Activated naive CD4-positive, alpha-beta T cell treated with anti-CD3 and anti-CD28 coated beads, Interleukin-2, amount 10 ng/mL, durations not matched to agents 7 days and 5 days (primary cell): ENCODE results near the gene ENDOG.
"Not testable (repeated sequence)": the region's sequence is repeated elsewhere in the genome, so short reads cannot be mapped to it uniquely, and the experiment has no call there.

Experiments used
- CTCF ChIA-PET: fragments of 350-600 bp; sonication (Branson Sonifier 250); formaldehyde crosslinking; loops from one replicate; lab custom pipeline; 2021; ENCODE audit warnings: antibody characterized with exemption; lab: Charles Lee
- DNase-seq: peaks from one replicate; pipeline ENCODE4 v3.0.0-alpha.2; 2020
- H3K27ac Mint-ChIP-seq: one replicate; pipeline ENCODE4 v1.8.0; 2021; ENCODE audit warnings: mild to moderate bottlenecking, moderate library complexity, mixed read lengths
- H3K27me3 Mint-ChIP-seq: one replicate; pipeline ENCODE4 v1.8.0; 2021; ENCODE audit warnings: mild to moderate bottlenecking, mixed read lengths
- H3K36me3 Mint-ChIP-seq: one replicate; pipeline ENCODE4 v1.8.0; 2021; ENCODE audit warnings: mixed read lengths
- H3K4me1 Mint-ChIP-seq: one replicate; pipeline ENCODE4 v1.8.0; 2021; ENCODE audit warnings: mixed read lengths
- H3K4me3 Mint-ChIP-seq: one replicate; pipeline ENCODE4 v1.8.0; 2021; ENCODE audit warnings: mild to moderate bottlenecking, moderate library complexity, mixed read lengths
- H3K9me3 Mint-ChIP-seq: one replicate; pipeline ENCODE4 v1.8.0; 2021; ENCODE audit warnings: mixed read lengths

The ENDOG gene

GRCh38 chr9:128828267-128828666, 10.0 kb downstream of the ENDOG start:
- Mint-ChIP-seq H3K4me1 (peaks cover 28% of the 10 kb centered on the region), H3K36me3 (peaks cover 29% of the 10 kb centered on the region), H3K4me3 (peak overlapping the region; percentile 97), H3K27ac (peak overlapping the region; percentile 90), H3K9me3 (no peaks in the 10 kb centered on the region), H3K27me3 (no peaks in the 10 kb centered on the region)
- DNase-seq, result no peak
- CTCF ChIA-PET, result interaction anchor here (4.7 kb wide), 1 partner anchor 9 kb away, joined by 22 read pairs; the partner anchor contains the start of gene ENDOG

GRCh38 chr9:128828719-128829452, 10.6 kb downstream of the ENDOG start:
- H3K4me3 Mint-ChIP-seq, result peak overlapping the region; percentile 97
- H3K27ac Mint-ChIP-seq, result peak overlapping the region; percentile 90

GRCh38 chr9:128829477-128830251, 11.4 kb downstream of the ENDOG start, which contains the start of gene SPOUT1:
Gene SPOUT1, minus strand, starts transcription at chr9:128829794. Its CDS starts 14 bp downstream, at chr9:128829780.
- H3K27ac Mint-ChIP-seq, result peak within 1 kb of the TSS; percentile 90
- H3K36me3 Mint-ChIP-seq, result peaks cover 29% of the 10 kb centered on the region
- peak within 1 kb of the TSS; percentile 97 for H3K4me3 Mint-ChIP-seq
- no peaks in the 10 kb centered on the region for H3K9me3 Mint-ChIP-seq
- H3K27me3 Mint-ChIP-seq, result no peaks in the 10 kb centered on the region
- peak; percentile 96 for DNase-seq
- H3K4me1 Mint-ChIP-seq, result peaks cover 28% of the 10 kb centered on the region
- CTCF ChIA-PET, result interaction anchor here (0.7 to 4.7 kb wide), 5 partner anchors 9 to 98 kb away, joined by 3 to 22 read pairs (median 3); partner anchors contain the start of gene ENDOG

More at GRCh38 chr9:128828719-128829452, 10.6 kb downstream of the ENDOG start:
- Mint-ChIP-seq H3K27me3 (no peaks in the 10 kb centered on the region), H3K36me3 (peaks cover 31% of the 10 kb centered on the region), H3K4me1 (peaks cover 28% of the 10 kb centered on the region), H3K9me3 (no peaks in the 10 kb centered on the region)
- DNase-seq, result no peak
- CTCF ChIA-PET, result interaction anchor here (1.0 to 4.7 kb wide), 3 partner anchors 10 to 95 kb away, joined by 3 to 22 read pairs (median 3); partner anchors contain the start of gene ENDOG

GRCh38 chr9:128833696-128834095, 15.4 kb downstream of the ENDOG start:
- CTCF ChIA-PET, result no interaction called here
- peak; percentile 1 for DNase-seq
- no peaks in the 10 kb centered on the region for H3K9me3 Mint-ChIP-seq
- no peak overlapping the region for H3K4me3 Mint-ChIP-seq
- no peak overlapping the region for H3K27ac Mint-ChIP-seq
- H3K36me3 Mint-ChIP-seq, result peaks cover 24% of the 10 kb centered on the region
- peaks cover 13% of the 10 kb centered on the region for H3K4me1 Mint-ChIP-seq
- no peaks in the 10 kb centered on the region for H3K27me3 Mint-ChIP-seq

- Mint-ChIP-seq H3K36me3 (peaks cover 21% of the 10 kb centered on the region), H3K27ac (no peak overlapping the region), H3K9me3 (no peaks in the 10 kb centered on the region), H3K4me1 (no peaks in the 10 kb centered on the region), H3K27me3 (no peaks in the 10 kb centered on the region), H3K4me3 (no peak overlapping the region)
- peak; percentile 17 for DNase-seq
- CTCF ChIA-PET, result interaction anchor here (0.7 kb wide), 1 partner anchor 44 kb away, joined by 3 read pairs; no protein-coding TSS in a partner anchor
Observed at GRCh38 chr9:128835246-128836210, 17.2 kb downstream of the ENDOG start.

GRCh38 chr9:128836509-128837145, 18.3 kb downstream of the ENDOG start:
- Mint-ChIP-seq H3K4me1 (no peaks in the 10 kb centered on the region), H3K36me3 (peaks cover 21% of the 10 kb centered on the region), H3K27me3 (no peaks in the 10 kb centered on the region), H3K27ac (no peak overlapping the region), H3K4me3 (no peak overlapping the region), H3K9me3 (no peaks in the 10 kb centered on the region)
- CTCF ChIA-PET, result no interaction called here
- peak; percentile 12 for DNase-seq

GRCh38 chr9:128838338-128838737, 20.0 kb downstream of the ENDOG start:
- no peaks in the 10 kb centered on the region for H3K4me1 Mint-ChIP-seq
- no peak overlapping the region for H3K4me3 Mint-ChIP-seq
- no peak for DNase-seq
- no peaks in the 10 kb centered on the region for H3K27me3 Mint-ChIP-seq
- CTCF ChIA-PET, result interaction anchor here (1.2 kb wide), 1 partner anchor 9 kb away, joined by 3 read pairs; the partner anchor contains the start of gene SPOUT1
- H3K27ac Mint-ChIP-seq, result no peak overlapping the region
- no peaks in the 10 kb centered on the region for H3K9me3 Mint-ChIP-seq
- peaks cover 18% of the 10 kb centered on the region for H3K36me3 Mint-ChIP-seq

GRCh38 chr9:128840524-128840923, 22.2 kb downstream of the ENDOG start:
- H3K9me3 Mint-ChIP-seq, result no peaks in the 10 kb centered on the region
- H3K4me3 Mint-ChIP-seq, result no peak overlapping the region
- H3K4me1 Mint-ChIP-seq, result no peaks in the 10 kb centered on the region
- no peaks in the 10 kb centered on the region for H3K27me3 Mint-ChIP-seq
- CTCF ChIA-PET, result no interaction called here
- no peak overlapping the region for H3K27ac Mint-ChIP-seq
- no peak for DNase-seq
- H3K36me3 Mint-ChIP-seq, result peaks cover 14% of the 10 kb centered on the region

- H3K27ac Mint-ChIP-seq, result no peak overlapping the region
- CTCF ChIA-PET, result no interaction called here
- H3K27me3 Mint-ChIP-seq, result no peaks in the 10 kb centered on the region
- H3K4me1 Mint-ChIP-seq, result no peaks in the 10 kb centered on the region
- no peak overlapping the region for H3K4me3 Mint-ChIP-seq
- H3K9me3 Mint-ChIP-seq, result no peaks in the 10 kb centered on the region
- no peak for DNase-seq
- H3K36me3 Mint-ChIP-seq, result peaks cover 14% of the 10 kb centered on the region
Observed at GRCh38 chr9:128841694-128842492, 23.6 kb downstream of the ENDOG start.

GRCh38 chr9:128843171-128843570, 24.9 kb downstream of the ENDOG start:
- CTCF ChIA-PET, result interaction anchor here (1.4 kb wide), 1 partner anchor 9 kb away, joined by 3 read pairs; no protein-coding TSS in a partner anchor
- H3K9me3 Mint-ChIP-seq, H3K4me1 Mint-ChIP-seq, H3K27me3 Mint-ChIP-seq, H3K4me3 Mint-ChIP-seq, DNase-seq, H3K36me3 Mint-ChIP-seq, H3K27ac Mint-ChIP-seq: not testable (repeated sequence)

- Mint-ChIP-seq H3K36me3 (peaks cover 6% of the 10 kb centered on the region), H3K4me3 (no peak overlapping the region), H3K4me1 (no peaks in the 10 kb centered on the region), H3K9me3 (peaks cover 8% of the 10 kb centered on the region), H3K27ac (no peak overlapping the region), H3K27me3 (no peaks in the 10 kb centered on the region)
- CTCF ChIA-PET, result interaction anchor here (0.7 to 0.9 kb wide), 3 partner anchors 22 to 82 kb away, joined by 3 read pairs; no protein-coding TSS in a partner anchor
- no peak for DNase-seq
Observed at GRCh38 chr9:128845186-128845931, 27.1 kb downstream of the ENDOG start.

GRCh38 chr9:128846680-128847030, 28.4 kb downstream of the ENDOG start:
- H3K27me3 Mint-ChIP-seq, result no peaks in the 10 kb centered on the region
- peaks cover 20% of the 10 kb centered on the region for H3K9me3 Mint-ChIP-seq
- CTCF ChIA-PET, result no interaction called here
- no peak overlapping the region for H3K4me3 Mint-ChIP-seq
- no peak overlapping the region for H3K27ac Mint-ChIP-seq
- DNase-seq, result no peak
- H3K36me3 Mint-ChIP-seq, result peaks cover 17% of the 10 kb centered on the region
- no peaks in the 10 kb centered on the region for H3K4me1 Mint-ChIP-seq
